ENCODE measurements around the gene TNNI2.

The TNNI2 gene

DNA sequence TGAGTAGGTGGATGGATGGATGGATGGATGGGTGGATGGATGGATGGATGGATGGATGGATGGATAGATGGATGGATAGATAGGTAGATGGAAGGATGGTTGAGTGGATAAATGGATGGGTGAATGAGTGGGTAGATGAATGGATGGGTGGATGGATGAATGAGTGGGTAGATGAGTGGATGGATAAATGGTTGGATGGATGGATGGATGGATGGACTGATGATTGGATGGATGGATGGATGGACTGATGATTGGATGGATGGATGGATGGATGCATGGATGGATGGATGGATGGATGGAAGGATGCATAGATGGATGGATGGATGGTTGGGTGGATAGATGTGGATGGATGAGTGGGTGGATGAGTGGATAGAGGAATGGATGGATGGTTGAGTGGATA lies 17.2 kb upstream of the TNNI2 start:
- DNase-seq (ENCODE audit: low spot score): no peak

DNA sequence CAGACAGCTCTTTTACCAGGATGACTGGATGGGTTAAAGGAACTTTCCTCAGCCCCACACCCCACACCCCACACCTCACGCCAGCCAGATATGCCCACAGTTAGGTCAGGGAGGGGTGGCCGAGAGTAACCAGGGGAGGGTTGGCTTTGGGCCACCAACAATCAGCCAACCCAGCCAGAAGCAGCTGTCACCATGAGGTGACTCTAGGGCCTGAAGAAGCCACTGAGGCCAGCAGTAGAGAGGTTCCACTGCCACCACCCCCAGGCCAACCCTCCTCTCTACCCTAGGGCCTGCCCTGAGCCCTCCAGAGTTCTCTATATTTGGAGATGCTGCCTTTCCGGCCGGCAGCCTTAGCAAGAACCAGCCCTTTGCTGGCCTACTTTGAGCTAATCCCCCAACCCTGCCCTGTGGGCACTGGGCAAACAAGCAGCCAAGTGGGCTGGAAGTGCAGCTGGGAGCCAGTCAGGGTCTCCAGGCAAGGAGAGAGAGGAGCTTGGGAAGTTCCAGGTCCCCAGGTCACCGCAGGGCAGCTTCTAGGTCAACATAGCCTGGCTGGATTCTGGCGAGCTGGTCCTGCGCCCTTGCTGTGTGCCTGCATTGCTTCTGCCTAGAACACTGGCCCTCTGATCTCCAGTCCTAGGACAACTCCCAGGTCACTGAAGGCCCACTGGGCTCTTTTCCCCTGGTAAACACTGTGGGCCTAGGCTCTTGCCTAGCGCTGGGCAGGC lies 16.0 kb upstream of the TNNI2 start:
- DNase-seq (ENCODE audit: low spot score): no peak

DNA sequence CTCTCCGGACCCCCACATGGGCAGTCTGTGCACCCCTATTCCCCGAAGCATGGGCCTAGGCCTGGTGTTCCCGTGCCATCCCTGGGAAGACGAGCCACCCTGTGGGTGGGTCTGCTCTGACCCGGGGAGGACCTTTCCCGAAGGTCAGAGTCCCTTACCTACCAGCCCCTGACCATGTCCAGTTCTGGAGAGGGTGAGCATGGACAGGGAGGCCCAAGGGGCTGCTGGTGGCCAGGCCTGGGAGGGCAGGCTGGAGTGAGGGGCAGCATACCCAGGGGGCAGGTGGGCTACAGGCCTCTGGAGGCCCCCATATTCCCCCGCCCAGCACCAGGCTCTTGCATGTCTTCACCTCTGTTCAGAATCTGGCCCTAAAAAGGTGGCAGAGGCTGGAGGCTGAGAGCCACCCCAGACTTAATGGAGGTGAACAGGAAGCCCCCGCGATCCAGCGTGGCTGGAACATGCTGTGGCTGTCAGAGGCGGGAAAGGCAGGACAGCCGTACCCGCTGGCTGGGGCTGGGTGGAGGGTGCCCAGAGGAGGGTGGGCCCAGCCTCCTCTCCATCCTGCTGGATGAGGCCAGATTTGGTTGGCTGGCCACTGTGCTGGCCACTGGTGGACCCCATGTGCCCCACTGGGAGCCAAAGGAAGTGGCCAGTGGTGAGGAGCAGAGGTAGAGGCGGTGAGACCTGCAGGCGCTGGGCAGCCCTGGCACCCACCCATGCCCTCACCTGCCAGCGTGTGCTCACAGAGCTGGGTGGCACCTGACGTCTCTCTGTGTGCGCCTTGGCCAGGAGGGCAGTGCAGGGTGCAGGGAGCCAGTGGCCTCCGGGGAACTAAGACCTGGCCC lies 15.2 kb upstream of the TNNI2 start:
- DNase-seq (ENCODE audit: low spot score): no peak

DNA sequence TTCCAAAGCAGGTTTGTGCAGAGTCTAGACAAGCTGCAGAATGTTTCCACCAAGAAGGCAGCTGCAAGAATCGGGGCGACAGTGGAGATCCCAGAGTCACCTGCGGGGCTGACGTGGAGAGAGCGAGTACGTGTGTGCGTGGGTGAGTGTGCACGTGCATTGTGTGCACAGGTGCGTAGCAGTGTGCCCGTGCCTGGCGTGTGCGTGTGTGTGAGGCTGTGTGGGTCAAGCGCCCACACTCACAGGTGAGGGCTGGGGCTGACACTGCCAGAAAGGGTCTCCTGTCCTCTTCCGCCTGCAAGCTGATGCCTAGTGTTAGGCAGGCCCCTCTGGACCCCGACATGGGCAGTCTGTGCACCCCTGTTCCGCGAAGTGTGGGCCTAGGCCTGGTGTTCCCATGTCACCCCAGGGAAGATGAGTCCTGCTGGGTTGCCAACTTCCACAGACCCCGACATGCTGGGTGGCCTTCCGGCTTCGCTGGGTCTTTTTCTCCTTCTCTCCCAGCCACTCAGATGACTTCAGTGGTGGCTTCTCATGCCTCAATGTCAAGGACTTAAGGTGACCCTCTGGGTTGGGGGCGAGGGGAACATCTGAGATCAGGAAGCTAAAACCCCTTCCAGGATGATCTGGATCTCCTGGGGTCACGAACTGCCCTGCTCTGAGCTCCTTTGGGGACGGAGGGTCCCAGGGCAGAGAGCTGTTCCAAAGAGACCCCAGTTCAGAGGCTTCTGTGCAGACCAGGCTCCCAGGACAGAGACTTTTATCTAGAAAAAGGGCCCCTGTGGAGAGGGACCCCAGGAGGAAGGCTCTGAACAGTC lies 14.4 kb upstream of the TNNI2 start:
- DNase-seq (ENCODE audit: low spot score): no peak

DNA sequence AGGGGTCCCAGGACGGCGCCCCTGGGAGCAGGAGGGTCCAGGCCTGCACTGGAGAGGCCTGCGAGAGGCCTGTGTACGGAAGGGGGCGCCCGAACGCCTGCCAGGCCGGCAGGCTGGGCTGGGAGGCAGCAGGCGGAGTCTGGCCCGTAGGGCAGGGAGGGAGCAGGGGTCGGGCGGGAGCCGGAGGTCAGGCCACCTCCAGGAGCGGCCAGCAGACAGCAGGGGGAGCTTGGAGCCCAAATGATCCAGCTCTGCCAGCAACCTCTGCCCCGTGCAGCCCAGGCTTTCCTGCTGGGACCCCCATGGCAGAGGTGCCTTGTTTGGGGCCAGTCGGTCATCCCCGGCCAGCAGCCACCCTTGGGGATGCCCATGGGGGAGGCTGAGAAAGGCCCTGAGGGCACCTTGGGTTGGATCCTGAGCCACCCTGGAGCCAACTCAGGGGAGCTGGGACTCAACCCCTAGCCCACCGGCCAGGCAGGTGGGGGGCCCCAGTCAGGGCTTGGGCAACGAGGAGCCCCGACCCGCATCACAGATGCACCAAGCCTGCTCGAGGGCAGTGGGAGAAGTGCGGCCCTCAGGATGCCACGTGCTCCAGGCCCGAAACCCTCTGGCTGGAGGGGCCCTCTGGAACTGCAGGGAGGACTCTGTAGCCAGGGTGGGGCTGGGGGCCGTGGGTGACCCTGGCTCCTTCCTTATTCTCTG lies 13.6 kb upstream of the TNNI2 start:
- peak; percentile 29 for DNase-seq (ENCODE audit: low spot score)

DNA sequence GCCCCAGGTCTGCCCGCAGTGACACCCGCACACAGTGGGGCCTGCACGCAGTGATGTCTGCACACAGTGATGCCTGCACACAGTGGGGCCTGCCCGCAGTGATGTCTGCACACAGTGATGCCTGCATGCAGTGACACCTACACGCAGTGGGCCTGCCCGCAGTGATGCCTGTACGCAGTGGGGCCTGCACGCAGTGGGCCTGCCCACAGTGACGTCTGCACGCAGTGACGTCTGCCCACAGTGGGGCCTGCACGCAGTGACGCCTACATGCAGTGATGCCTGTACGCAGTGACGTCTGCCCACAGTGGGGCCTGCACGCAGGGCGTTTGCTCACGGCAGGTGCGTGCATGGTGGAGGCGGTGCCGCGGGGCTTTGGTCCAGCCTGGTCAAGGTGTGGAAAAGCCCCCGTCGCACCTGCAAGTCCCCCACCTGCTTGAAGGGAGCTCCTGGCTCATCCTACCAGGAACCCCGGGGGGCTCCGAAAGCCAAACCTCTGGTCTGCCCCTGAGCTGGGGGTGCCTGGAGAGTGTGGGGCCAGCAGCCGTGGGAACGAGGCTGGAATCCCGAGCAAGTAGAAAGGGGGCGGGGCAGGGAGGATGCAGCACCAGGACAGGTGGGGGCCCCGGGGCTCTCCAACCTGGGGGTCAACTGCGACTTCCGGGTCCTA lies 12.9 kb upstream of the TNNI2 start:
- no peak for DNase-seq (ENCODE audit: low spot score)

DNA sequence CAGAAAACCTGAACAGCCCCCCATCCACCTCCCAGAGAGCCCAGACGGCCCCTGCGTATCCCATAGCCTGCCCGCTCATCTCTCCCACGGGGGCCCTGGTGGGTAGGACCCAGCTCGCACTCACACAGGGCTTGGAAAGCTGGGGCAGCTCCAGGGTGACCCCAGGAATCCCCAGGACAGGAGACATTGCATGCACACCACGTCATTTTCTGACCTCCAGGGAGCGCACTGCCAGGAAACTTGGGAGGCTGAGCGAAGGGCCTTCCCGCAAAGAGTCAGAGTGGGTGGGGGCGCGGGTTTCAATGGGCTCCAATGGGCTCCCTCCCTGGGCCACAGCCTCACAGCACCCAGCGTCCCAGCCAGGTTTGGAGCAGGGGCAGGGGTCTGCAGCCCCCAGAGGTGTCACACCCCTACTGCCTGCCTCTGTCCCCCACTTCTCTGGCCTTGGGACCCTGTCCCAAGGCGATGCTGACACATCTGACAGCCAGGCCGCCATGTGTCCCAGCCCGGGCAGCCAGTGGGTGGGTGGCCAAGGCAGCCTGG lies 12.2 kb upstream of the TNNI2 start:
- no peak for DNase-seq (ENCODE audit: low spot score)

DNA sequence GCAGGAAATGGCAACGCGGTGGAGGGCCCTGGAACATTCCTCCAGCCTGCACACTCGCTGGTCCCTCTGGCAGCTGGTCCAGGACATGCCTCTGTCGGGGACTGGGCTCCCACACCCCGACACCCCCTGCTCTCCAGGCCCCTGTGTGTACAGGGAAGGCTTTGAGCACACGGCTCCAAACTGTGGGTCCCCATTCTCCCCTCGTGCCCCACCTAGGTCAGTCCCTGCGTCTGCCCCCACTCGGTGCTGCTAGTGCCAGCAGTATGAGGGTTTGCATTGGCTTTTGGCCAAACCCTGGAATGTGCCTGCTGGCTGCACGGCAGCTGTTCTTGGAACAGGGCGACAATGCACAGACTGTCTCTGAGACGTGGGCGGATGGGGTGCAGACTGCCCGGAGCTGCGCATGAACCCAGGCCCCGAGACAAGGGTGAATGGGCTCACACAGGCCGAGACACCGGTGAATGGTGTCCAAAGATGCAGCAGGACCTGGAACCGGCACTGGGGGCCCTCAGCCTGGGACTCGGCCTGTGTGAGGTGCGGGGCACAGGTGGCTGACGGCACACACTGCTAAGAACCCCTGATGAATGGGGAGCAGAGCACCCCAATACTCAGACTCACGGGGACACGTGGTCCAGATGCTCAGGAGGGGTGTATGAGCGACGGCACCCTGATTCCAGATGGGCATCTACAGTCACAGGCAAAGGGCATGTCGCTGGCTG lies 11.5 kb upstream of the TNNI2 start:
- no peak for DNase-seq (ENCODE audit: low spot score)

DNA sequence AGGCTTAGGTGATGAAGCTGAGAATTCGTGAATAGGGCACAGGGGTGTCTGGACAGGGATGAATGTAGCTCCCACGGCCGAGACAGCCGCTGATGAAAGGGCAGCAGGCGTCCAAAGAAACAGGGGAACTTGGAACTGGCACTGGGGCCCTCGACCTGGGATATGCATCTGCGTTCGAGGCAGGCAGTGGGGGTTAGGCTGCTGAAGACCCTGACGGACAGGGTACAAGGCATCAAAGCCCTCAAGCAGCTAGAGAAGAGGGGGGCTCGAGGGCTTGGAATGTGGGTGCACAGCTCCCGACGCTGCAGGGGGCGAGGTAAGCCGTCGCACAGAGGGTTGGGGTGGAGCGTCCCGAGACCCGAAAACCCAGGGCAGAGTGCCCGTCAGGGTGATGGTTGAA lies 10.8 kb upstream of the TNNI2 start:
- DNase-seq (ENCODE audit: low spot score): no peak

DNA sequence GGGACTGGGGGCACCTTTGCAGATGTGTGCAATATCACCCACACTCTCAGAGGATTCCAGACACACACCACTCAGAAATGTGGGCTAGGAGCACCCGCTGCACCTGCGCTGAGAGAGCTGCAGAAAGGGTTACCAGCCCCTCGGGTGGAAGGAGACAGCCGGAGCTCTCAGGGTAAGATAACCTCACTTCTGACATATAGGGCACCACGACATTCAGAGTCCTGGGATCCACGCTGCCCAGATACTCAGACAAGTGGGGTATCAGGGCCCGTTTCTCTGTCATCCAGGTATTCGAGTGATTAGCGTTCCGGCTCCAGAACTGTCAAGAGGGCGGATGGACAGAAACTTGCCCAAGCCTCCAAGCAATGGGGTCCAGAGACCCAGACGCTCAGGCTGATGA lies 10.2 kb upstream of the TNNI2 start:
- no peak for DNase-seq (ENCODE audit: low spot score)

DNA sequence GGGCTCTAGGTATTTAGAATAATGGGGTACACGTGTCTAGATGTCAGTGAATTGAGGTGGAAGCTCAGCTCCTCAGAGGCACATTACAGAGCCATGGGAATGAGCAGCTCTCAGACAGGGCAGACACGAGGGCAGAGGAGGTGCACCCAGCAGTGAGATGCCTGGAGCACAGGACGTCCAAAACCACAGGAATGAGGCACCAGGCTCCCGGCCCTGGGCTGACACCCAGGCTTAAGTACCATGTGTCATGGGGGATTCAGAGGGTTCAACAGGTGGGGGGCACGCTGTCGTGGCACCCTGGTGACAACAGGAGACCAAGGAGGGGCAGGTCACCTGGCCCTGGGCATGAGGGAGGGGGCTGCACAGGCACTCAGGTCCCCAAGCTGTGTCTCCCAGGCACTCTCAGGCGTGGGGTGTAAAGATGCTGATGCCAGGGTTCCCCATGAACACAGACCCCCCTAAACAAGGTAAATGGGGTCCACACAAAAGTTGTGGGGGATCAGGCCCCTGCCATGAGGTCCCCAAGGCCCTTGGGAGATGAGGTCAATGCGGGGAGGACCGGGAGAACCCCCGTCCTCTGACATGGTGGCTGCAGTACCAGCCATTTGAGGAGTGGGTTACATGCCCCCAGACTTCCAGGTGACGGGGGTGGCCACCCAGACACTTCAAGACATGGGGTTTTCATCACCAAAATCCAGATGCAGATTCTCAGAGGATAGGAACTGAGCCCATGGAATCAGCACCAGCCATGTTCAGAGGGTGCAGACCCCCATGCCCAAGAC lies 9.6 kb upstream of the TNNI2 start:
- DNase-seq (ENCODE audit: low spot score): no peak

DNA sequence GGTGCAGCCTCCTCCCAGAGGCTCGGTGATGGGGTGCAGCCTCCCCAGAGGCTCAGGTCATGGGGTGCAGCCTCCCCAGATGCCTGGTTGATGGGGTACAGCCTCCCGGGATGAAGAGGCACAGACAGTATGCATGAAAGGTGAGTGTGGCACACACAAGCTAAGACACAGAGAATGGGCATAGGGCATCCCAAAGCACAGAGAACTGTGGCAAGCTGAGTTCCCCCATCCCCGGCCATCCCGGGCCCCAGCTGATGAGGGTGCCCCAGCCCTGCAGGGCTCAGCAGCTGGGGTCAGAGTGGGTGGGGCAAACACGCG lies 8.8 kb upstream of the TNNI2 start:
- no peak for DNase-seq (ENCODE audit: low spot score)

DNA sequence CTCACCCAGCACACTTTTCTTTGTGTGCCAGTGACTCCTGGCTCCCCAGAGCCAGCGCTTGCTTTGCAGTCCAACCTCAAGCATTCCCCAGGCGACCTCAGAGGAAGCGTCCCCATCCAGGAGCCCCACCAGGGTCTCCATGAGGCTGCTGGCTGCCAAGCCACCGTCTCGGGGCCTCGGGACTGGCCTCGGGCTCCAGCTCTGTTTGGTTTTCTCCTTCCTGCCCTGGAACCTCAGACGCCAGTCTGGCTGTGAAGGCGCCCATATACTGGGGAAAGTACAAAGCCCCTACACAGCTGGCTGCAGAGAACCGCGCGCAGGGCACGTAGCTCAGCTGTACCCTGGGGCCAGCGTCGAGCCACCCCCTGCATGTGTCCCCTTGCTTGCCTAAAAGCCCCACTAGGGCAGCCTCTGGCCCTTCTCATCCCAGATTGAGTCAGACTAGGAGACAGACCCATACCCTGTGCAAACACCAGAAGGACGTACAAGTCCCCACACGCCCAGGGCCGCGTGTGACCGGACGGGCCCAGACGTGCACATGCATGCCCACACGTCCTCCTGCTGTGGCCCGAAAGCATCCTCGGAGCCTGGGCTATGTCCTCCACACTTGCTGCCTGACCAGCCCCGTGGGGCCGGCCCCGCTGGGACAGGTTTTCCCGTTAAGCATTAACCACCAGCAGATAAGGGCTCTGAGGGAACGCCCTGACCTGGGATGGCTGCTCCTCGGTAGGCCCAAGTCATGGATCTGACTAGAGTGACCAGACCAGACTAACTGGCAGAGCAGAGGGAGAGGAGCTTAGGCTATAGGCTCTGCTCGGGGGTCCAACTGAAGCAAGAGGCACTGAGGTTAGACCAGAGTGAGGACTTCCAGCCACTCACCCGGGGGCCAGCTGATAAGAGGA lies 8.2 kb upstream of the TNNI2 start:
- DNase-seq (ENCODE audit: low spot score): no peak

DNA sequence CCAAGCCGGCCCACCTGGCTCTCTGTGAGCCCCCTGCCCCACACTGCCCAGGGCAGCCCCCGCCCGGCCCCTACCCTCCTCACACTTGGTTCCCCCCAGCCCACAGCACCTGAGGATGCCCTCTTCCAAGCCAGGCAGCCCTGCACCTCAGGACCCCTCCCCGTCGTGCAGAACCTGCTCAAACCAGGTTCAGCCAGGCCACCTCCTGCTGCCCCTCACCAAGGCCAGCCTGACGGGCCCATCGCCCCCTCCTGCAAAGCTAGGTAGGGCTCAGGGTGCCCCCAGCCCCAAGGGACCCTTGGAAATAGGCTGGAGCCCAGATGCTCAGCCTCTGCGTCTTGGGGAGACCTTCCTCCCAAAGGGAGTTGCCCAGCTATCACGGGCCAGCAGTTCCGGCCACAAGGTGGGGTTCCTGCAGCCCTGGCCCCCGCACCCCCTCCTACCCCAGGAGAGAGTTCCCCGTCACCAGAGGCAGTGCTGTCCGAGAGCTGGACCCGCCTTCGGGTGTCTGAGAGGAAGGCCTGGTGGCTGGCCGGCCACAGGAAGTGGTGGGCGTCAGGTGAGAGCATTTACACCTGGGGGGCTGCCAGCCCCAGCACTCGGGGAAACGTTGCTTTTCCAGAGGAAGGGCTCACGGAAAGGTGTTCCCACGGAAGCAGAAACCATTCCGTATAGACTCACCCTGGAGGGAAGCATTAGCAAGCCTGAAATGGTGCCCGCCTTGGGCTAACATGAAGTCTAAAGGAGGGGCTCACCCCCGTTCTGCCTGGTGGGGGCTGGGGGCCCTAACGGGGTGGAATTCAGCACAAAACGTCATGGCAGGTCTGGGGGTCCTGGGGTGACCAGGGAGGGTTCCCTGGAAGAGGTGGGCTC lies 7.2 kb upstream of the TNNI2 start:
- no peak for DNase-seq (ENCODE audit: low spot score)

DNA sequence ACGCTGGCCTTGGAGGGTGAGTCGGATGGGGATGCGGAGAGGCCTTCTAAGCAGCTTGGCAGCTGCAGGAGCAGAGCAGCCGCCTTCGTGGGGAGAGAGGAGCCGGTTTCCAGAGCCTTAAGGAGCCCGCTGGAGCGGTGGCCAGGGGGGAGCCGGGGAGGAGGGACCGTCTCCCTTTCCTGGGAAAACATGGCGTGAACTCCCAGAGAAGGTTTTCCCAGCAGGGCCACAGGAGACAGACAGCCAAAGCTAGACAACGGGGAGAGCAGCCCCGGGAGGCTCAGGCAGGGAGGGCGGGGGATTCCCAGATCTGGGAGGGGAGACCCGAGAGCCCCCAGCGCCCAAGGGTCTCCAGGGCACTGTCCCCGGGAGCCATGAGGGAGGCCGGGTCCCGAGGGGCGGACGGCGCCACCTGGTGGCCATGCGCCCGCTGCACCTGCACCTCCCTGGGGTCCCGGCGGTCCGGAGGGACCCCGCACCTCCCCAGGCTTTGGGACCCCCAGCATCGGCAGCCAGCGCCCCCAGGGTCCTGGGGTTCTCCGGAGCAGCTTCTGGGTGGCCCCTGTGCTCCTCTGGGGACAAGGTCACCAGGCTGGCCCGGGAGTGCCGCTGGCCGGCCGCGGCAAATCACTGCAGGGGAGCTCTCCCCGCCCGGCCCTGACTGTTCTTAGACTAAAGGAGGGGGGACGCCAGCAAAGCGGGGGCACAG lies 6.4 kb upstream of the TNNI2 start:
- DNase-seq (ENCODE audit: low spot score): peak; percentile 27

DNA sequence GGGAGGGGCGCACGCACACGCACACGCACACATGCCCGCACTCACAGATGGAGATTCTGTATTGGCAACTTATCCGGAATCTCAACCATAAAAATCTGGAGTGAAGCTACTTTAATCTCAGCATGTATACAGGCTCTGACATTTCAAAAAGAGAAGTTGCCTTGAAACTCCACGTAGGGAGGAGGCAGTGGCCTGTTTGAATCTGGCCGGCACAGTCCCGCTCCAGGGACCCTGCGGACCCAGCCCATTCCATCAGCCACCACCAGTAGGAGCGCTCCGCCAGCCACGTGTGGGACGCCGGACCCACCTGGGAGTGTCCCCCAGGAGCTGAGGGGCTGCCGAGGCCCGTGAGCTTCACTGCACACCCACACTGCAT lies 5.9 kb upstream of the TNNI2 start:
- no peak for DNase-seq (ENCODE audit: low spot score)

DNA sequence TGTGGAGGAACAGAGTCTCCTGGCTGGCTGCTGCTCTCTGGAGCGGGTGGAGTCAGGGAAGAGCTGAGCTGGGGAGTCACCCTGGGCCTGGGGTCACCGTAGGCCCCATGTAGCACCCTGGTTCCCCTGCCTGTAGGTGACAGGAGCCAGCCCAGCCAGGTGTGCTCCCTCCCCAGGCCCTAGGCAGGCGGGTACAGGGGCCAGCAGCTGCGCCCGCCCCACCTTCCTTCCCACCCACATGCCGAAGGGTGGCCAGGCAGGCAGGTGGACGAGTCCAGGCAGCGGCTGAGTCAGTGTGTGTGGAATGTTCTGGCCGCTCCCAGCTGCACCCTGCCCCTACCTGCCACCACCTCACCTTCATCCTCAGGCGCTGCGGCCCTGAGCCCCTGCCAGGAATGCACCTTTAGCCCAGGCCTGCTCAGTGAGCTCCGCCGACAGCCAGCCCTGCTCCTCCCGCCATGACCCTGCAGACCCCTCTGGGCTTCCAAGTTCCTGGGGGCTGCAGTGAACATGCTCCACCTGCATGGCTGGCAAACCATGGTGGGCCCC lies 4.6 kb upstream of the TNNI2 start:
- no peak for DNase-seq (ENCODE audit: low spot score)
